K562 (cell line): ENCODE measurements around the gene SUN5. TPM values are rescaled to one million over a fixed set of nuclear protein-coding genes. Genes with fewer than 3 reads are reported as not detected.

ENCODE experiments used
- ATAC-seq: fragments of 200-7000 bp; cut with Tn5 transposase; 3 replicates; pipeline ENCODE4 v1.9.1; 2020; ENCODE audit warnings: moderate library complexity
- BruUV-seq: library from RNA; stranded (reverse); fragments of 400-500 nt; replicated peaks from 2 replicates; lab custom pipeline; 2021; lab: Mats Ljungman, UMichigan
- CTCF ChIA-PET: fragments of 300-600 bp; formaldehyde crosslinking; extraction: SDS; loops from one replicate; lab custom pipeline; 2021; ENCODE audit warnings: low intra/inter-chr PET ratio; lab: Yijun Ruan, JAX
- POLR2A ChIA-PET: fragments of 300-600, 350-650 bp; sonication (Branson Sonifier 250); formaldehyde crosslinking; extraction: SDS; loops from one replicate; lab custom pipeline; 2021; ENCODE audit warnings: antibody characterized with exemption, inconsistent platforms; lab: Yijun Ruan, JAX
- DNase-seq, 4 experiments: peaks; one replicate each; pipeline versions ENCODE4 v3.0.0 to v3.0.0-alpha.2; 2011 to 2018; ENCODE audit warnings: low spot score in 3 of 4, mixed read lengths in 3 of 4; ENCODE audit errors: extremely low read depth in 1 of 4
- FAIRE-seq: peaks from 2 replicates; lab custom pipeline; 2011; peaks lifted over from hg19 to GRCh38; lab: Jason Lieb, UNC
- H2AFZ ChIP-seq: 2 replicates; pipeline ENCODE4 v1.6.0; 2011; ENCODE audit warnings: low read depth, low read length, control low read depth, inconsistent platforms
- H3K27ac ChIP-seq: fragments of 200-600 bp; 3 replicates; pipeline ENCODE4 v1.8.0; 2011; ENCODE audit warnings: low read depth, mild to moderate bottlenecking, control low read depth, inconsistent platforms, low read length, moderate library complexity, mixed read lengths; ENCODE audit errors: extremely low read depth
- H3K27me3 ChIP-seq, 2 experiments: fragments of 300-600 bp in 1 of 2; 2 replicates in 1 of 2; 3 replicates in 1 of 2; pipeline versions ENCODE4 v1.6.0 to v1.8.0; 2011; ENCODE audit warnings: inconsistent platforms in 2 of 2, low read length in 2 of 2, mild to moderate bottlenecking in 1 of 2, mixed read lengths in 1 of 2, moderate library complexity in 1 of 2; ENCODE audit not compliant: control insufficient read depth in 2 of 2, insufficient read depth in 2 of 2
- H3K36me3 ChIP-seq: fragments of 300-600 bp; 3 replicates; pipeline ENCODE4 v1.8.0; 2011; ENCODE audit warnings: mild to moderate bottlenecking, low read length, inconsistent platforms; ENCODE audit not compliant: control insufficient read depth, insufficient read depth
- H3K4me1 ChIP-seq, 2 experiments: fragments of 200-600 bp in 1 of 2; replicated peaks in 1 of 2; 2 replicates in 1 of 2; 3 replicates in 1 of 2; pipeline versions ENCODE4 v1.5.1 to v1.8.0; 2011; ENCODE audit warnings: inconsistent platforms in 2 of 2, low read length in 2 of 2, mild to moderate bottlenecking in 1 of 2, mixed read lengths in 1 of 2, moderate library complexity in 1 of 2; ENCODE audit not compliant: control insufficient read depth in 2 of 2, insufficient read depth in 2 of 2
- H3K4me2 ChIP-seq: 2 replicates; pipeline ENCODE4 v1.6.1; 2011; ENCODE audit warnings: low read length, control low read depth, inconsistent platforms, mixed read lengths; ENCODE audit not compliant: insufficient read depth
- H3K4me3 ChIP-seq: fragments of 200-600 bp; sonication (generic), shearing (Covaris generic); 2 replicates; pipeline ENCODE4 v1.5.1; 2016; ENCODE audit warnings: control low read depth, inconsistent platforms
- H3K79me2 ChIP-seq: fragments of 200-600 bp; 3 replicates; pipeline ENCODE4 v1.8.0; 2011; ENCODE audit warnings: low read length, inconsistent platforms; ENCODE audit not compliant: control insufficient read depth, insufficient read depth
- H3K9ac ChIP-seq, 2 experiments: 2 replicates each; pipeline versions ENCODE4 v1.6.0 to v1.6.1; 2011; ENCODE audit warnings: low read depth in 2 of 2, low read length in 2 of 2, control low read depth in 1 of 2, inconsistent platforms in 1 of 2, mild to moderate bottlenecking in 1 of 2, mixed read lengths in 1 of 2; ENCODE audit not compliant: insufficient read depth in 1 of 2
- H3K9me1 ChIP-seq: one replicate; pipeline ENCODE4 v1.6.0; 2011; ENCODE audit warnings: inconsistent platforms, mild to moderate bottlenecking, low read length, moderate library complexity; ENCODE audit not compliant: control insufficient read depth, insufficient read depth
- H3K9me3 ChIP-seq: replicated peaks from 2 replicates; pipeline ENCODE4 v1.5.1; 2011; ENCODE audit warnings: low read depth, low read length, inconsistent platforms; ENCODE audit not compliant: control insufficient read depth, insufficient read depth
- H4K20me1 ChIP-seq: replicated peaks from 2 replicates; pipeline ENCODE4 v1.6.1; 2011; ENCODE audit warnings: low read length, inconsistent platforms, mixed read lengths; ENCODE audit not compliant: control insufficient read depth, insufficient read depth
- BCOR ChIP-seq: fragments of 450-650 bp; IDR thresholded peaks from 2 replicates; pipeline ENCODE4 v1.6.1; 2016
- BHLHE40 ChIP-seq: IDR thresholded peaks from 2 replicates; pipeline ENCODE4 v1.6.1; 2011; ENCODE audit warnings: low read length, improper control_type of control experiment
- ELF2 ChIP-seq: fragments of 250-450 bp; sonication (Bioruptor Pico); IDR thresholded peaks from 2 replicates; pipeline ENCODE4 v1.5.0; 2021; ENCODE audit warnings: mild to moderate bottlenecking
- PBX2 ChIP-seq, 2 experiments: IDR thresholded peaks in 1 of 2; conservative IDR thresholded peaks in 1 of 2; 2 replicates each; pipeline ENCODE4 v1.6.1; 2016; ENCODE audit warnings: low read depth in 2 of 2, mild to moderate bottlenecking in 1 of 2, missing compliant biosample characterization in 1 of 2, missing genetic modification characterization in 1 of 2, moderate library complexity in 1 of 2
- RBM25 ChIP-seq: fragments of 200-400 bp; formaldehyde crosslinking; IDR thresholded peaks from 2 replicates; pipeline ENCODE4 v1.6.1; 2018; ENCODE audit warnings: low read length, low read depth, moderate library complexity; ENCODE audit not compliant: severe bottlenecking
- ZNF217 ChIP-seq: sonication (generic); formaldehyde crosslinking; IDR thresholded peaks from 2 replicates; pipeline ENCODE4 v1.8.0; 2022; ENCODE audit warnings: mild to moderate bottlenecking, missing genetic modification reagents
- ZNF57 ChIP-seq: fragments of 450-650 bp; formaldehyde crosslinking; IDR thresholded peaks from 2 replicates; pipeline ENCODE4 v1.4.0; 2020; ENCODE audit warnings: mild to moderate bottlenecking, moderate library complexity
- WGBS: fragments of 100-300 bp; shearing (Covaris generic); methylation state at CpG from one replicate; pipeline ENCODE4 v1.1.6; 2016; ENCODE audit warnings: low coverage, mixed read lengths; ENCODE audit not compliant: insufficient coverage; ENCODE audit errors: missing lambda C conversion rate; 5-methylcytosine and 5-hydroxymethylcytosine counted together
- in situ Hi-C: fragments of 300-500 bp; cut with MboI; formaldehyde crosslinking; loops from 4 replicates; pipeline ENCODE4 v1.15.0; 2018; ENCODE audit warnings: inconsistent platforms, mixed read lengths
- intact Hi-C: fragments of 100-400 bp; cut with micrococcal nuclease; formaldehyde crosslinking; loops from 2 replicates; pipeline ENCODE4 v1.14.2; 2022
- polyA plus RNA-seq, 8 experiments: library from polyadenylated mRNA; depleted of rRNA in 4 of 8; stranded (reverse) in 5 of 8; unstranded in 3 of 8; fragments of >200 nt; fragmentation: Nextera tagmentation in 2 of 8; fragmentation: Illumina TruSeq in 1 of 8; extraction: Ambion mirVana in 2 of 8; extraction: Trizol in 1 of 8; gene quantifications; 2 replicates each; pipeline versions ENCODE4 v1.2.1 to v1.2.3, GENCODE V29; 2011 to 2014; ENCODE audit warnings: inconsistent platforms in 1 of 8, missing spikeins in 1 of 8
- total RNA-seq, 7 experiments: library from RNA; depleted of rRNA in 6 of 7; stranded (reverse); fragments of >200 nt in 6 of 7; fragmentation: Illumina TruSeq in 2 of 7; extraction: Trizol in 2 of 7; gene quantifications; 2 replicates each; pipeline versions ENCODE4 v1.2.1 to v1.2.3, GENCODE V29; 2011 to 2021; ENCODE audit warnings: low replicate concordance in 1 of 7

The SUN5 gene
- total and polyA plus RNA-seq, 9 of the 15 experiments (the other 6 are each of a cell fraction or from before 2014, with no cell fraction given), result not detected

GRCh38 chr20:32988008-32988407 lies 16.2 kb downstream of the SUN5 start (continued):
- no peak for TF ChIP-seq PBX2 (CRISPR knock-in tag; IDR thresholded peaks at IDR 0.05; ENCODE audit: low read depth)
- TF ChIP-seq PBX2 (tag; conservative IDR thresholded peaks at IDR 0.05; ENCODE audit: low read depth), result no peak
- TF ChIP-seq BHLHE40, result 0 out of 2 replicates have a peak, but pooled peaks have one; percentile 26
- no peak for TF ChIP-seq ZNF217 (CRISPR knock-in tag)
- TF ChIP-seq ELF2 (CRISPR knock-in tag), result no peak

- TF ChIP-seq RBM25, result peak; percentile 67
- TF ChIP-seq ZNF57 (CRISPR knock-in tag), result no peak
- peak; percentile 42; the same call in 1 of the 2 replicates for TF ChIP-seq BCOR
- H3K36me3 ChIP-seq, result no peaks in the 10 kb centered on the region
- peaks cover 4 to 36% of the 10 kb centered on the region in 2 experiments; a peak in 4 of 5 replicates for H3K27me3 ChIP-seq
- 1% methylated on average over 9 of the region's 11 CpGs for WGBS
- no peak overlapping the region for H2AFZ ChIP-seq
- DNase-seq (no peak), FAIRE-seq (no peak), ATAC-seq (no peak)
- CTCF ChIA-PET, result no interaction called here
- in situ Hi-C loops (no loop called here), intact Hi-C loops (no loop called here)
- no peak overlapping the region for H3K9ac ChIP-seq
- no peaks in the 10 kb centered on the region for H3K9me1 ChIP-seq
- no peaks in the 10 kb centered on the region; a peak in 1 of 5 replicates for H3K4me1 ChIP-seq
- POLR2A ChIA-PET, result interaction anchor here (0.6 kb wide), 1 partner anchor 190 kb away, joined by 3 read pairs; no protein-coding TSS in a partner anchor
- H3K4me2 ChIP-seq, result no peak overlapping the region
- no peak overlapping the region for H3K4me3 ChIP-seq
- 0 out of 2 replicates have a peak, but pooled peaks cover 11% of the 10 kb centered on the region for H4K20me1 ChIP-seq
- no TSS peak for BruUV-seq
- no peak overlapping the region for H3K27ac ChIP-seq
- H3K9me3 ChIP-seq, result no peaks in the 10 kb centered on the region
- H3K79me2 ChIP-seq, result no peaks in the 10 kb centered on the region
Observed at GRCh38 chr20:32987044-32987825, 17.0 kb downstream of the SUN5 start.
